GM19438 (cell line): Measurements from ENCODE around the gene ERCC1.

Experiments used
- ATAC-seq: cut with Tn5 transposase; IDR thresholded peaks from one replicate; pipeline ENCODE4 v1.9.1; 2021; ENCODE audit warnings: low read depth; ENCODE audit not compliant: unreplicated experiment

ERCC1 gene

DNA sequence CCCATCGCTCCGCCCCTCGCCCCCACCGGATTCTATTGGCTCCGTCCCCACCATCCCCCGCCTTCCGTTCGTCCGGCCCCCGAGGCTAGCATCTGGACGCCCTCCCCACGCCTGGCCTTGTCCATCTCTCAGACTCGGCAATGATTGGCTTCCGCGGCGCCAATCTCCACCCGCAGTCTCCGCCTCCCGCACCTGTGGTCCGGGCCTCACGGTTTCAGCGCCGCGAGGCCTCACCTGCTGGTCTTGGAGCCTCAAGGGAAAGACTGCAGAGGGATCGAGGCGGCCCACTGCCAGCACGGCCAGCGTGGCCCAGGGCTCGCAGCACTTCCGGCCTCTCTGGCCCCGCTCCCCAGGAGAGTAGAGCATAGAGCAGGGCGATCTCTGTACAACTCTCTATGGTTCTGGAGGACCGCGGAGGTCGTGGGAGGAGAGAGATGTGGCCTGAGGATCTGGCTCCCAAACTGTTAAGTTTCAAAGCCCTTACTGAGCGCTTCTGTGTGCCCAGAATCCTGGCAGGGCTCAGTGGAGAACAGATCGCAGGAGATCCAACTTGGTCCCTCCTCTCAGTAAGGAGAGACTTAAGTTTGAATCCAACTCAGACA is at the start of gene ERCC1:
Gene ERCC1 (minus strand): TSS at position 329 of the 602 bp plus-strand sequence. CDS start 543 bp downstream, outside the sequence.
- ATAC-seq = peak; percentile 58

- no peak for ATAC-seq
These were observed 49.6 kb upstream of the ERCC1 start for GRCh38 chr19:45473367-45473681.

- no peak for ATAC-seq
These were observed 49.0 kb upstream of the ERCC1 start for GRCh38 chr19:45472563-45473366.

DNA sequence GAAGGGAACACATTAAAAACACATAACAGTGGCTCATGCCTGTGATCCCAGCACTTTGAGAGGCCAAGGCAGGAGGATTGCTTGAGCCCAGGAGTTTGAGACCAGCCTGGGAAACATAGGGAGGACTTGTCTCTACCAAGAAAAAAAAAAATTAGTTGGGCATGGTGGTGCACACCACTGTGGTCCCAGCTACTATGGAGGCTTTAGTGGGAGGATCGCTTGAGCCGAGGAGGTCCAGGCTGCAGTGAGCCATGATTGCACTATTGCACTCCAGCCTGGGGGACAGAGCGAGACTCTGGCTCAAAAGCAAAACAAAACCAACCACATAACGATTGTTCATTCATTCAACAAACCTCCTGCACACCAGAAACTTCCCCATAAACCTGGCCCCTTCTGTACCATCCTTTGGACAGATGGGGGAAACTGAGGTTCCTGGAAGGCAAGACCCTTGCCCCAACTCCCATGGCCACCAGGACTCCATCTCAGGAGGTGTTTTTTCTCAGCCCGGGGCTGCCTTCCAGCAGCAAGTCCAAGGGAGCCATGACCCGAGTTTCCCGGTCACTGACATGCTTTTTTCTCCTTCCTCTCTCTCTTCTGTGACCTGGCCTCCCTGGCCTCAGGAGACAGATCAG is 48.3 kb upstream of the ERCC1 start:
- no peak for ATAC-seq

DNA sequence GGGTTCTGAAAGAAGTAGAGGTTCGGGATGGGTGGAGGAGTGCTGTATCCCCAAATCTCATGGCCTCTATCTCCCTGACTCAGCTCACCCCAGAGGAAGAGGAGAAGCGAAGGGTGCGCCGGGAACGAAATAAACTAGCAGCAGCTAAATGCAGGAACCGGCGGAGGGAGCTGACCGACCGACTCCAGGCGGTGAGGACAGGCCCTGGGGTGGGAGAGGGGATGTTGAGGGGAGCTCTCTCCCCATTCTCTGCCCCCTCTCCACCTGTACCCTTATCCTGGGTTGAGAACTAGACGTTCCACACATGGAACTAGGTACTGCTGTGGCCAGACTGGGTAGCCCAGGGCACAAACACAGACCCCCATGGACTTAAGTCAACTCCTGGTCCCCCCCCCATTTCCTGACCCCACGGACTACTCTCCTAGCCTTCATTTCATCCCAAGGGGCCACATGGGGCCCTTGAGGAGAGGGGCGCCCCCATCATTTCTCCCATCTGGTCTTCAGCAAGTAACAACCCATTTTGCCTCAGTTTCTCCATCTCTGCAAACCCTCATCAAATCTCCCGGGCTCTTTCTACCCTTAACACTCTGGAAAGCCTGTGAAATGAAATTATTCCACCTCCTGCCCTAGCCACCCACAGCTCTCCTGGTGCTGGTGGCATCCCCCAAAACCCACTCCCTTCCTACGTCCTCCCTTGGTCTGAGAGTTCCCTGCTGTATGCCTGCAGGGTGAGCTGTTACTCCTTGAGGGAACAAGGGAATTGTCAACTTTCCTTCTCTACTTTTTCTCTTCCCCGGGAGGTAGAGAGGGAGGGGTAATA is 47.6 kb upstream of the ERCC1 start:
- ATAC-seq = no peak

DNA sequence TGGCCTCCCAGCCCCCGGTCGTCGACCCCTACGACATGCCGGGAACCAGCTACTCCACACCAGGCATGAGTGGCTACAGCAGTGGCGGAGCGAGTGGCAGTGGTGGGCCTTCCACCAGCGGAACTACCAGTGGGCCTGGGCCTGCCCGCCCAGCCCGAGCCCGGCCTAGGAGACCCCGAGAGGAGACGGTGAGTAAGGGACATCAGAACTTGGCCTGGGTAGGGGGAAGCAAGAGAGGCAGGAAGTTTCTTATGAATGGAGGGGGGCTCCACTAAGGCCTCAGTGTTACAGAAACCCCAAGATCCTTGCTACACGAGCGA is 47.0 kb upstream of the ERCC1 start:
- ATAC-seq = no peak

DNA sequence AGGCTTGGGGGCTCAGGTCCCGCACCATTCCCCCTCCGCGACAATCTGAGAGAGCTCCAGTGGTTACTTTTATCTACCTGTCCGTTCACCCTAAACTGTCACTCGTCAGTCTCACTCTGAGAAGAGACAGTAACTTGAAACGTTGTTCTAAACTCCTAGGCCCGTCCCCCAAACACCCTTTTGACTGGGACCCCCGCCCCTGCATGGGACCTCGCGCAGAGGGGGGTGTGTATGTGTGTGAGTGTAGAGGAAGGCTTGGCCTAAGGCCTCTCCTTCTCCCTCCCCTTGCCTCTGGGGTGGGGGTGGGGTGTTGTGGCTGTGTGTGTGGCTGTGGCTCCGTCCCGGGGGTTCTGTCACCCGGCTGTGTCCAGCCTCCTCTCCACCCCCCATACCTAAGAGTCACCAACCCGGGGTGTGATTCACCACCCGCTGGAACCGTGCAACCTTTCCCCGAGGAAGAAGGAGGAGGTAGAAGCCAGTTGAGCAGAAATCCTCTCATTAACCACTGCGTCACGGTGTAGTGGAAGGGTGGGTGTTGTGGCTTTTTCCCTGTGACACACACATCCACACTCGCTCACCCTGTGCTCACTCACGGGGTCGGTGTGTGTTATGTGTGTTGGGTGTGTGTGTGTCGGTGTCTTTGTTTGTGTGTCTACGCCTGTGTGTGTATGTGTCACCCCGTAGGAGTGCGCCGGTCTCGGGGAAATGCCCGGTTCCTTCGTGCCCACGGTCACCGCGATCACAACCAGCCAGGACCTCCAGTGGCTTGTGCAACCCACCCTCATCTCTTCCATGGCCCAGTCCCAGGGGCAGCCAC is 46.4 kb upstream of the ERCC1 start:
- ATAC-seq = no peak

- peak; percentile 60 for ATAC-seq
These were observed 45.6 kb upstream of the ERCC1 start for GRCh38 chr19:45469132-45469944.

- peak; percentile 18 for ATAC-seq
These were observed 45.0 kb upstream of the ERCC1 start for GRCh38 chr19:45468803-45469131.

DNA sequence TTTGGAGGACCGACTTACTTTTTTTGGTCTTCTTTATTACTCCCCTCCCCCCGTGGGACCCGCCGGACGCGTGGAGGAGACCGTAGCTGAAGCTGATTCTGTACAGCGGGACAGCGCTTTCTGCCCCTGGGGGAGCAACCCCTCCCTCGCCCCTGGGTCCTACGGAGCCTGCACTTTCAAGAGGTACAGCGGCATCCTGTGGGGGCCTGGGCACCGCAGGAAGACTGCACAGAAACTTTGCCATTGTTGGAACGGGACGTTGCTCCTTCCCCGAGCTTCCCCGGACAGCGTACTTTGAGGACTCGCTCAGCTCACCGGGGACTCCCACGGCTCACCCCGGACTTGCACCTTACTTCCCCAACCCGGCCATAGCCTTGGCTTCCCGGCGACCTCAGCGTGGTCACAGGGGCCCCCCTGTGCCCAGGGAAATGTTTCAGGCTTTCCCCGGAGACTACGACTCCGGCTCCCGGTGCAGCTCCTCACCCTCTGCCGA is 44.5 kb upstream of the ERCC1 start:
- no peak for ATAC-seq

- ATAC-seq = no peak
These were observed 43.9 kb upstream of the ERCC1 start, which contains the start of gene FOSB for GRCh38 chr19:45467456-45468158. Gene FOSB (plus strand): TSS chr19:45467996. CDS start chr19:45468587, 591 bp downstream.

DNA sequence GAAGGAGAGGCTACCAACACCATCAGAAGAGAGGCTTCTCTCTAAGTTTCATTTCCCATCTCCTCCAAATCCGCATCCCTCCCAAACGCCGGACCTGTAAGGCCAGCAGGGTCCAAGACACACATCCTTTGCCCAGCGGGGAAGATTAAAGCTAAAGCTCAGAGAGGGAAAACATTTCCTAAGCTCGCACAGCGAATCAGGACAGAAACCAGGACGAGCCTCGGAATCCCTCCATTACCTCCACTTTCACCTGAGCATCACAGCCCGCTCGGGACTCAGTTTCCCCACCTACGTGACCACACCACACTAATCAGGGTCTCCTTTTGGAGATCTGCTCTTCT is 43.4 kb upstream of the ERCC1 start:
- ATAC-seq = no peak

- no peak for ATAC-seq
These were observed 41.2 kb upstream of the ERCC1 start for GRCh38 chr19:45464852-45465441.

- ATAC-seq = no peak
These were observed 40.6 kb upstream of the ERCC1 start for GRCh38 chr19:45464274-45464673.

DNA sequence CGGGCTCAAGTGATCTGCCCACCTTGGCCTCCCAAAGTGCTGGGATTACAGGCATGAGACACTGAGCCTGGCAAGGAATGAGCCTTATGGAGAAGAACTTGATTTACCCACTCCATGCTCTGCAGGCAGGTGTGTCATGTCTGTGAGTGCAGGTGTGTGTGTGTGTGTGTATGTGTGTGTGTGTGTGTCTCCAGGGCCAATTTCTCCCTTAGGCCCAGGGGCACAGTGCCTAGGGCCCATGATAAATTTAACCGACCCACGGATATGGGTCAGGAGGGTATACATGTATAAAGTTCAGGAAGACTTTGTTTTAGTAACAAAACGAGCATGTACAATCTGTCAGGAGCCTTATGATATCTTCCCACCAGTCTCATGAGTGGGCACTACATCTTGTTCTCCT is 39.5 kb upstream of the ERCC1 start:
- no peak for ATAC-seq

DNA sequence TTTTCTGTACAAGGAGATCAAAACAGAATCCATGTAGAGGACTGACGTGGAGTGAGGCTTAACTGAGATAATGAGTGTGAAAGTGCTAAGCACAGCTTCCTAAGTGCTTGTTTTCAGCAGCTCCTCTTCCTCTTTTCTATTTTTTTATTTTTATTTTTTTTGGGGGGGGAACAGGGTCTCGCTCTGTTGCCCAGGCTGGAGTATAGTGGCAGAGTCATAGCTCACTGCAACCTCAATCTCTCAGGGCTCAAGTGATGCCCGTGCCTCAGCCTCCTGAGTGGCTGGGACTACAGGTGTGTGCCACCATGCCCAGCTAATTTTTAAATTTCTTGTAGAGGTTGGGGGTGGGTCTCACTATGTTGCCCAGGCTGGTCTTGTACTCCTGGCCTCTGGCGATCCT is 38.5 kb upstream of the ERCC1 start:
- no peak for ATAC-seq

GRCh38 chr19:45460807-45461347 is 37.2 kb upstream of the ERCC1 start:
- ATAC-seq = no peak

DNA sequence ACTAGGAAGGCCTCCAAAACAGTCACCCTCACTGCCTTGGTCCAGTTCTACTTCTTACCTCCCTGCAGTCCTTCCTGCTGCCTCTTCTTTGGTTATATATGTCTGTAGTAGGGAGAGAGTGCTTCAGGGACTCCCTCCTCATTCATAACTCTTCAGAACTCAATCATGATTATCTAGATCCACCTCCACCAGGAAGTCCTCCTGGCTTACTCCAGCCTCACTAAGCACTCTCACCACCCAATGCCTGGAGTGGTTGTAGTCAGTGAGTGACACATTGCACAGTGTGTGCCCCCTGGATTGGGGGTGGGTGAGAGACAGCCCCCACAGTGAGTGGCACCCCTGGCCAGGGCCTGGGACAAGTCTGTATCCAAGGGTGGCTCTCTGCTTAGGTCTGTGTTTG is 34.1 kb upstream of the ERCC1 start:
- ATAC-seq = no peak
